Panc1 (cell line): ENCODE results near the gene RABGAP1L. TPM values are rescaled to one million over a fixed set of nuclear protein-coding genes. Genes with fewer than 3 reads are reported as not detected.

Experiments
- ATAC-seq: fragments of 200-7000 bp; cut with Tn5 transposase; 2 replicates; pipeline ENCODE4 v1.9.1; 2020; ENCODE audit warnings: mild to moderate bottlenecking, moderate library complexity
- BruUV-seq: library from RNA; stranded (reverse); fragments of 400-500 nt; replicated peaks from 2 replicates; lab custom pipeline; 2021; lab: Mats Ljungman, UMichigan
- CTCF ChIA-PET: fragments of 300-600 bp; sonication (Branson Sonifier 250); formaldehyde crosslinking; loops from one replicate; lab custom pipeline; 2022; ENCODE audit warnings: antibody characterized with exemption; lab: Charles Lee
- POLR2A ChIA-PET: fragments of 300-600 bp; sonication (Branson Sonifier 250); formaldehyde crosslinking; loops from one replicate; lab custom pipeline; 2022; ENCODE audit warnings: antibody characterized with exemption; lab: Charles Lee
- DNase-seq: peaks from one replicate; pipeline ENCODE4 v3.0.0-alpha.2; 2010; ENCODE audit warnings: low read depth, low spot score
- H3K27ac ChIP-seq: 2 replicates; pipeline ENCODE4 v1.5.1; 2011; ENCODE audit warnings: mild to moderate bottlenecking, low read length, inconsistent platforms
- H3K27me3 ChIP-seq: fragments of 200-500 bp; sonication (Bioruptor generic); 2 replicates; pipeline ENCODE4 v1.6.0; 2014; ENCODE audit warnings: low read length, inconsistent platforms; ENCODE audit not compliant: control insufficient read depth, insufficient read depth
- H3K36me3 ChIP-seq: fragments of 200-500 bp; sonication (Bioruptor generic); 2 replicates; pipeline ENCODE4 v1.5.1; 2014; ENCODE audit warnings: inconsistent platforms, mild to moderate bottlenecking, low read length, moderate library complexity; ENCODE audit not compliant: control insufficient read depth, insufficient read depth
- H3K4me1 ChIP-seq: 2 replicates; pipeline ENCODE4 v1.5.1; 2011; ENCODE audit warnings: inconsistent platforms, mild to moderate bottlenecking, low read length, moderate library complexity; ENCODE audit not compliant: control insufficient read depth, insufficient read depth
- H3K4me3 ChIP-seq, 2 experiments: 2 replicates each; pipeline ENCODE4 v1.5.1; 2011 to 2012; ENCODE audit warnings: low read depth in 2 of 2, low read length in 2 of 2, mild to moderate bottlenecking in 2 of 2, inconsistent platforms in 1 of 2, moderate library complexity in 1 of 2
- H3K9me3 ChIP-seq: fragments of 200-500 bp; sonication (Bioruptor generic); 2 replicates; pipeline ENCODE4 v1.5.1; 2014; ENCODE audit warnings: low read depth, mild to moderate bottlenecking, inconsistent platforms, low read length, moderate library complexity; ENCODE audit not compliant: control insufficient read depth, insufficient read depth
- POLR2AphosphoS5 ChIP-seq: IDR thresholded peaks from 2 replicates; pipeline ENCODE4 v1.6.1; 2012; ENCODE audit warnings: mild to moderate bottlenecking, low read depth, low read length, moderate library complexity
- REST ChIP-seq, 2 experiments: IDR thresholded peaks; 2 replicates each; pipeline ENCODE4 v1.6.1; 2011 to 2012; ENCODE audit warnings: low read depth in 2 of 2, control low read depth in 1 of 2, low read length in 1 of 2, mild to moderate bottlenecking in 1 of 2, moderate library complexity in 1 of 2; ENCODE audit not compliant: insufficient read depth in 1 of 2
- SIN3A ChIP-seq: IDR thresholded peaks from 2 replicates; pipeline ENCODE4 v1.6.1; 2012; ENCODE audit warnings: low read depth, mild to moderate bottlenecking, low read length, moderate library complexity, borderline replicate concordance; ENCODE audit not compliant: insufficient read depth
- TCF7L2 ChIP-seq: IDR thresholded peaks from 2 replicates; pipeline ENCODE4 v1.6.1; 2011; ENCODE audit warnings: mild to moderate bottlenecking, low read depth, low read length, inconsistent platforms
- in situ Hi-C: cut with HindIII; loops from 2 replicates; pipeline ENCODE4 v1.10.0; 2016; ENCODE audit warnings: low sequenced_read_pairs, low pct_unique_long_range_greater_than_20kb
- intact Hi-C: fragments of 100-400 bp; cut with micrococcal nuclease; formaldehyde crosslinking; loops from one replicate; pipeline ENCODE4 v1.10.0; 2022; ENCODE audit not compliant: unreplicated experiment
- total RNA-seq: library from RNA; stranded (reverse); gene quantifications from one replicate; pipeline ENCODE4 v1.2.1, GENCODE V29; 2021; ENCODE audit not compliant: unreplicated experiment
- TF ChIP-seq, protein P1 (sequence below): fragments of 450-650 bp; IDR thresholded peaks from 2 replicates; pipeline ENCODE4 v1.5.1; 2017; ENCODE audit warnings: mild to moderate bottlenecking

RABGAP1L gene
- total RNA-seq, 1 experiment from 2014 or later = 37.0 TPM

DNA sequence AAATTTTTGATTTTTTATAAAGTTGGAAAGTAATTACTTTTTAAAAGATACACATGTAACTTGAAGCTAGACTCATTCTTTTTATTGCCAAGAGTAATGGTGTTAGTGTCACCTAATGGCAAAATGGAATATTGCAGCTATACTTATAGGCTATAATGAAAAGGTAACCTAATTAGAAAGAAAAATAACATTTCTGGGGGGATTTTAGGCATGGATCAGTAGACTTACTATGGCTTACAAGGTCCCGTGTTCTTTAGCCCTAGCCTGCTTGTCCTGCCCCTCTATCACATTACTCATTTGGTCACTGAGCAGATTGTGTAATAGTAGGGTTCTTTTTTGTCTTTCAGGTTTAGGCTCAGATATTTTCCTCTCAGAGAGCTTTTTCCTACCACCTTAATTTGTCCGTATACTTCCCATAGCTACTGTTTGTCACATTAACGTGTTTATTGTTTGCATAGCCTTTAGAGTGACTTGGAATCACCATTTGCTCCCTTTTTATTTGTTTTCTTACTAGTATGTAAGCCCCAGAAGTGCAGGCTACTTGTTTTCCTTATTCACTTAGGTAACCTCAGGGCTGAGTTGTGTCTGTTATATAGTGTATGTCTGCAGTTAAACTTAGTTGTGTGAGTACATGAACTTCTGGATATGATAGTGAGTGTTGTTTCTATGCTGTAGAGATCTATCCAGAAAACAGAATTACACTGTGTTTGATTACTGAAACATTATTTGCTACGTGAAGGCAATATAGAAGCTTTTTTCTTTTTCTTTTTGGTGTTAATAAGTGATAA, 58.7 kb downstream of the RABGAP1L start:
- POLR2A ChIA-PET = no interaction called here
- no TSS peak for BruUV-seq
- Histone ChIP-seq H3K27ac (peak overlapping the region; percentile 62; the same call in 1 of the 2 replicates), H3K9me3 (peaks cover 4% of the 10 kb centered on the region; the same call in 1 of the 2 replicates), H3K4me3 (no peak overlapping the region), H3K27me3 (no peaks in the 10 kb centered on the region), H3K36me3 (no peaks in the 10 kb centered on the region), H3K4me1 (peaks cover 13% of the 10 kb centered on the region)
- CTCF ChIA-PET = interaction anchor here (0.6 to 1.4 kb wide), 4 partner anchors 42 to 219 kb away, joined by 3 to 5 read pairs (median 4); no protein-coding TSS in a partner anchor
- DNase-seq = peak; percentile 17
- in situ Hi-C loops (no loop called here), intact Hi-C loops (loop anchor here (5.0 to 10.0 kb wide), 2 partner anchors 126 to 243 kb away; no protein-coding TSS in a partner anchor)
- peak; percentile 79; the same call in 1 of the 2 replicates for ATAC-seq
- TF ChIP-seq, protein P1, sequence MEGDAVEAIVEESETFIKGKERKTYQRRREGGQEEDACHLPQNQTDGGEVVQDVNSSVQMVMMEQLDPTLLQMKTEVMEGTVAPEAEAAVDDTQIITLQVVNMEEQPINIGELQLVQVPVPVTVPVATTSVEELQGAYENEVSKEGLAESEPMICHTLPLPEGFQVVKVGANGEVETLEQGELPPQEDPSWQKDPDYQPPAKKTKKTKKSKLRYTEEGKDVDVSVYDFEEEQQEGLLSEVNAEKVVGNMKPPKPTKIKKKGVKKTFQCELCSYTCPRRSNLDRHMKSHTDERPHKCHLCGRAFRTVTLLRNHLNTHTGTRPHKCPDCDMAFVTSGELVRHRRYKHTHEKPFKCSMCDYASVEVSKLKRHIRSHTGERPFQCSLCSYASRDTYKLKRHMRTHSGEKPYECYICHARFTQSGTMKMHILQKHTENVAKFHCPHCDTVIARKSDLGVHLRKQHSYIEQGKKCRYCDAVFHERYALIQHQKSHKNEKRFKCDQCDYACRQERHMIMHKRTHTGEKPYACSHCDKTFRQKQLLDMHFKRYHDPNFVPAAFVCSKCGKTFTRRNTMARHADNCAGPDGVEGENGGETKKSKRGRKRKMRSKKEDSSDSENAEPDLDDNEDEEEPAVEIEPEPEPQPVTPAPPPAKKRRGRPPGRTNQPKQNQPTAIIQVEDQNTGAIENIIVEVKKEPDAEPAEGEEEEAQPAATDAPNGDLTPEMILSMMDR = peak; percentile 77; the same call in 1 of the 2 replicates
- TF ChIP-seq POLR2AphosphoS5 (no peak), TCF7L2 (no peak), REST (IDR thresholded peaks at IDR 0.05; ENCODE audit: insufficient read depth in 1 of 2, low read depth in 2 of 2, low read length in 1 of 2) (no peak), SIN3A (no peak)

DNA sequence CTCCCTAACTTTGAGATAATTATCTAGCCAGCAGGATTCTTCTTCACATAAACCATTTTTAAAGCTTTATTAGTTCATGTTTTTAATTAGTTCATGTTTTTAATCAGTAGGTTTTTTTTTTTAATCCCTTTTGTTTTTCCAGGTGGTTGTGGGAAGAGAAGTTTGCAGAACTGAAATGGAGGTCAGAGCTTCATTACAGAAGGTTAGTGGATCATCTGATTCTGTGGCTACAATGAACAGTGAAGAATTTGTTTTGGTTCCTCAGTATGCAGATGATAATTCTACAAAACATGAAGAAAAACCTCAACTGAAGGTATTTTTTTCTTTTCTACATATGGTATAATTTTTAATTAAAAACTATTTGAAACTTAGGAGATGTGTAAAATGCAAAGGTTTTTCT, 59.7 kb downstream of the RABGAP1L start:
- in situ Hi-C loops (no loop called here), intact Hi-C loops (loop anchor here (5.0 to 10.0 kb wide), 2 partner anchors 127 to 244 kb away; no protein-coding TSS in a partner anchor)
- ChIA-PET CTCF (no interaction called here), POLR2A (interaction anchor here (0.7 kb wide), 1 partner anchor 267 kb away, joined by 3 read pairs; no protein-coding TSS in a partner anchor)
- no peaks in the 10 kb centered on the region for H3K36me3 ChIP-seq
- H3K27me3 ChIP-seq = no peaks in the 10 kb centered on the region
- peaks cover 4% of the 10 kb centered on the region; the same call in 1 of the 2 replicates for H3K9me3 ChIP-seq
- no peak for TF ChIP-seq TCF7L2
- no peak for TF ChIP-seq POLR2AphosphoS5
- TF ChIP-seq, protein P1 = no peak
- no peak for TF ChIP-seq SIN3A
- TF ChIP-seq REST (IDR thresholded peaks at IDR 0.05; ENCODE audit: insufficient read depth in 1 of 2, low read depth in 2 of 2, low read length in 1 of 2) = no peak
- no peak for DNase-seq
- no TSS peak for BruUV-seq
- H3K27ac ChIP-seq = no peak overlapping the region; the same call in 1 of the 2 replicates
- no peak for ATAC-seq
- no peak overlapping the region for H3K4me3 ChIP-seq
- peaks cover 13% of the 10 kb centered on the region for H3K4me1 ChIP-seq
